DMS53 (cell line): Measurements from ENCODE around the gene SDCCAG8.
A peak's percentile ranks its signal among the peaks of the same experiment; 100 is the strongest.
"Not testable (repeated sequence)": the region's sequence is repeated elsewhere in the genome, so short reads cannot be mapped to it uniquely, and the experiment has no call there.

Experiments used
- DNase-seq: peaks from one replicate; lab custom pipeline; 2025; lab: John Stamatoyannopoulos, UW

Gene SDCCAG8

DNA sequence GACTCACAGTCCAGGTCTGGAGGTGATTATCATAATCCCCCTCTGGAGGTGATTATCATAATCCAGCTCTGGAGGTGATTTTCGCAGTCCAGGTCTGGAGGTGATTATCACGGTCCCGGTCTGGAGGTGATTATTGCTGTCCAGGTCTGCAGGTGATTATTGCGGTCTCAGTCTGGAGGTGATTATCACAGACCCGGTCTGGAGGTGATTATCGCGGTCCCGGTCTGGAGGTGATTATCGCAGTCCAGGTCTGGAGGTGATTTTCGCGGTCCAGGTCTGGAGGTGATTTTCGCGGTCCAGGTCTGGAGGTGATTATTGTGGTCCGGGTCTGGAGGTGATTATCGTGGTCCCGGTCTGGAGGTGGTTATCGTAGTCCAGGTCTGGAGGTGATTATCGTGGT is 76.6 kb downstream of the SDCCAG8 start:
- no peak for DNase-seq

GRCh38 chr1:243335292-243335691 is 79.5 kb downstream of the SDCCAG8 start:
- no peak for DNase-seq

- no peak for DNase-seq
Measured at GRCh38 chr1:243336163-243336562, 80.3 kb downstream of the SDCCAG8 start.

- not testable (repeated sequence) for DNase-seq
Measured at GRCh38 chr1:243338848-243339247, 83.0 kb downstream of the SDCCAG8 start.

DNA sequence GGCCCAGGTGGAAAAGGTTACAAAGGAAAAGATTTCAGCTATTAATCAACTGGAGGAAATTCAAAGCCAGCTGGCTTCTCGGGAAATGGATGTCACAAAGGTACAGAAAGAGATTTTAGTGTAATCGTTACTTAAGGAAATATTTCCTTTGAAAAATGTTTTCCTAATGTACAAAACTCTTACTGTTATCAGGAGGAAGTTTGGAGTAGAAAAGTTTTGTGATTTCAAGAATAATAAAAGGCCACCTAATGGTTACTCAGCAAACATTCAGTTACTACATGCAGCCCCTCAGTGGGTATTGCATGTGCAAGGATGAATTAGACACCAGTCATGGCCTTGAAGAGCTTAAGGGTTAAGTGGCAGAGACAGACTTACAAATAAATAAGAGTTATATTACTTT is 85.2 kb downstream of the SDCCAG8 start:
- no peak for DNase-seq

- peak; percentile 90 for DNase-seq
Measured at GRCh38 chr1:243343970-243344937, 88.4 kb downstream of the SDCCAG8 start.

DNA sequence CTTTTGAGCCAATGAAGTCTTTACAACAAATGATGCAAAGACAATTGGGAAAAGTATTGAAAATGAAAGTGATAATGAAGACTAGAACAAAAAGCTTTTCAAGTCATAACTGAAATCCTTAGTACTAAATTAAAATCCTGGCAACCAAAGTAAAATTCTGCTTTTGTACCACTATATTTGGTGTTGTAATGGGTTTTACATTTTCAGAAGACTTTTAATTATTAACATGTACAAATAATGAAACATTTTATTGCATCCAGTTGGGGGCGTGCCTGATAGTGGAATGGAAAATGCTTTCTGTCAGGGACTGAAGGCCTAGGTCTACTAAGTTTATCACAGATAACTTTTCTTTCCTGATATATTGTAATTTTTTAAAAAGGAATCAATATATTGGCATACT is 89.4 kb downstream of the SDCCAG8 start:
- peak; percentile 33 for DNase-seq

DNA sequence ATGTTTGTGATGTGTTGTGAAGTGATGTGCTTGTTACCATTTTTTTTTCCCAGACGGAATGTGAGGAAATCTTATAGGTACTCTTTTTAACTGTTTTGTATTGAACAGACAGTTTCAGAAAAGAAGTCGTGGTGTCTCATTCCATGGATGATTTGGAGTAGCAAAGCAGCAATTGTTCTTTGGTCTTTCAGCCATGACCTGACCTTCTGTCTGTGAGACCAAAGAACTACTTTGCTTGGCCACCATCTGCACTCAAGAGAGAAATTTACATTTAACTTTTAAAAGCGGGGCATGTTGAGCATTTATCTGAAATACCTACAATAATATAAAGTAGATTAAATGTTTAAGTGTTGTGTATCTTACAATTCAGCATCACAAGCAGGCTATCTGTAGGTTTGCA is 90.2 kb downstream of the SDCCAG8 start:
- no peak for DNase-seq

DNA sequence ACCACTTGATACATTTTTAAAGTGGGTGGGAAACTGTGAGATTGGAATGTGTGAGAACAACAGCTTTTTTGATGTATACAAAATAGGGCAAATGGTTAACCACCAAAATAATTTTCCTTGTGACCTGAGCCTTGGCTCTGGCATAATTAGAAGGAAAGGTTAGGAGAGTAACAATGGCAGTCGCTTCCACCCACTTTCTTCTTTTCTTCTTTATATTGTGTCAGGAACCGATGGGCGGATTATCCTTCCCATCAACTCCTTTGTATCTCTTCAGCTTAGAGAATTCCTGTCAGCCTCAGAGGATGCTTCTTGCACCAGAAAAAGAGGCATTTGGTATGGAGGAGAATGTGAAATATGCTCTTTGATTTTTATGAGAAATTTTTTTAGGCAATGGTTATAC is 90.6 kb downstream of the SDCCAG8 start:
- no peak for DNase-seq

- DNase-seq: no peak
Measured at GRCh38 chr1:243348331-243348730, 92.5 kb downstream of the SDCCAG8 start.

- DNase-seq: no peak
Measured at GRCh38 chr1:243349128-243349527, 93.3 kb downstream of the SDCCAG8 start.

DNA sequence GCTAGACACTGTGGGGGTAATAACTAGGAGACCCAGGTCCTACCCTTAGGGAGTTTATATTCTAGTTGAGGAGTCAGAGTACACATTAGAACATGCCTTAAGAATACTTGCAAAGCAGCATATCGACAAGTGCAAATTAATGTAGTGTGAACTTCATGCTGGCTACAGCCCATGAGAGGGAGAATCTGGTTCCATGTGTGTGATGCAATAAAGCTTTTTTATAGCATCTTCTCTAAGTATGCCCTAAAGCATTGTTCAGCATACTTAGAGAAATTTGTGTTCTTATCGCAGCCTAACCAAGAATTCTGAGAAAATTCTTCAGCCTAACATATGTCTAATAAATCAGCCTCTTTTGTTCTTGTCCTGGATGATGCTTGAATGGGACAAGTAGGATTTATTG is 95.5 kb downstream of the SDCCAG8 start:
- DNase-seq: no peak

DNA sequence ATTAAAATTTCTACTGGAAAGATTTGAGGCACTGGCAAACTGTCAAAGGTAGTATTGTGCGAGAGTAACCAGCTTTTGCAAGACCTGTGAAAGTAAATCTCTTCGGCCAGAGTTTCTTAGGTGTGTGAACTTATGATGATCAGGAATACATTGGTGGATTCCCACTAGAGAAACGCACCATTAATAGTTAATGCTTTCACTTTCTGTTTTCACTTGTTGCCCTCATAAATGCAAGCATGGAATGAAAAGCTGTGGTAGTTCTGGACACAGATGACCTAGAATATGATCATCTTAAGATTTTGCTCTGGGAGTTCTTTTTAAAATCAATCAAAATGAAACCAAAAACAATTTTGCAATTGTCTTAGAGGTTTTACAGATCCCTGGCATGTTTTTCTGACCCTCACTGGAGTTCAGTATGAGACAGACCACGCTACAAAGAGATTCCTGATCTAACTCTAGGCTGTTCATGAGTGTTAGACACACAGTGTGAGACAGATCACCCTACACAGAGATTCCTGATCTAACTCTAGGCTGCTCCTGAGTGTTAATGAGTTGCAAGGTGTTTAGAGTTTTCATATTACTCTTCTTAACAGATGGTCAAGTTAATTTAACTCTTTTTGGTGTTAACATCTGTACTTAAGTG is 98.8 kb downstream of the SDCCAG8 start:
- DNase-seq: no peak

DNA sequence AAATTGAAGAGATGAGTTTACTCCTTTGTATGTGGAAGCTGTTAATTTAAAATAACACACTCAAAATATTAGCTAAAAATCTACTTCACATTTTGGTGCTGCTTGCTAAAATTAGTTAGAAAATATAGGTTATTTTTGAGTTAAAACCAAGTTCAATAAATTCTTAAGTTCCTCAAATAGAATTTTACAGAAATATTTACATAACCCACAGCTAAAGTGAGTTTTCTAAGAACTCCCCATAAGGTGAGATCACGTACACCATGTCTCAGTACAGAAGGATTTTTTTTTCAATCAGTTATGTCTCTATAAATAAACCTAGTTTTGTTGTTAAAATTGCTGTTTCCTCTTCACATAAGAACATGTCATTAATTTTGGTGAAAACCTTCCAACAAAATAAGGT is 108.0 kb downstream of the SDCCAG8 start:
- no peak for DNase-seq

DNA sequence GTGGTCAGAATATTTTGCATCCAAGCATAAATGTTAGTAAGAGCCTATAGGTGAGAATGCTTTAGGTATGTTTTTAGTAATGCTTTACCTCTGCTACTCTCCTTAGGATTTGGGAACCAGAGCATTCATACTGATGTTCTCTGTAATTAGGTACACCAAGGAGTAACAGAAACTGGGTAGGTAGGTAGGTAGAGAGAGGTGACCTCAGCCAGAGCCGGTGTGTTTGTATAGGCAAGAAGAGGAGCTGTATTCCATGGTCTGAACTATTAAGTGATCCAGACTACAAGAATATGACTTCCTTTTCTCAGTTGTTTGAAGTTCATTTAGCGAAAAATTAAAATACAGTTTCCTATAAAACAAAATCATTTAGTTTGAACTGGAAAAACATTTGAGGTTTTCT is 108.5 kb downstream of the SDCCAG8 start:
- peak; percentile 81 for DNase-seq

DNA sequence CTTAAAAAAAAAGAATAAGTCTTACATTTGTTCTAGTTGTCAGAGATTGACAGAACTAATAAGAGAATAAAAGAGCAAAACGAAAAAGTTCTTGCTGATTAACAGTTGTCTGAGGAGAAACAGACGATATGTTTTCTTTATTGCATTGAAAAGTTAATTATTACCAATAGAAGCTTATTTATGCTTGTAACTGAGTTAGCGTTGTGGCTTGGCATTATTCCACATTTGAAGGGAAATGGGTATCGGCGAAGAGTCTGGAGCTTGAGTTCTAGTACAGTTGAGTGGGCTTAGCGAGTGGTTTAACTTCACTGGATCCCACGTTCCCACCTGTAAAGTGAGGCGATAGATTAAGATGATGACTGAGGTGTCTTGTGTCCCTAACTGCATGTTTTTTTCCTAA is 109.0 kb downstream of the SDCCAG8 start:
- peak; percentile 86 for DNase-seq

- DNase-seq: peak; percentile 56
Measured at GRCh38 chr1:243367314-243367713, 111.5 kb downstream of the SDCCAG8 start.

GRCh38 chr1:243374412-243374811 is 118.6 kb downstream of the SDCCAG8 start:
- DNase-seq: no peak

DNA sequence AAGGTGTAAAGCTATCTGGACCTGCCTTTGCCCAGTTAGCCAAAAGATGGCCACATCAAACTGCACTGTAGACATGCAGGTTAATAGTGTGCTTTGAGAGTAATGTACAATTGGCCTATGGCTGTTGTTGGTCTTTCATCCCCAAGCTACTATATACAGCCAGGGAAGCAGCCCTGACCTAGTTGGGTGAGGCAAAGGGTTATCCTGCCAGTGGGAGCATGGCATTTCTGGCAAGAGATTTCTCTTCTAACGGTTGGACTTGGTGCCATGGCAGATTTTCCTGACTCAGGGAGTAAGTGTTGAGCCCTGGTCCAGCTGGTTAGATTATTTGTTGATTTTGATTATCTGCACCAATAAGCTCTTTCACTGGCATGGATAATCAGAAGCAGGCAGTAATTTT is 119.8 kb downstream of the SDCCAG8 start:
- DNase-seq: peak; percentile 10

DNA sequence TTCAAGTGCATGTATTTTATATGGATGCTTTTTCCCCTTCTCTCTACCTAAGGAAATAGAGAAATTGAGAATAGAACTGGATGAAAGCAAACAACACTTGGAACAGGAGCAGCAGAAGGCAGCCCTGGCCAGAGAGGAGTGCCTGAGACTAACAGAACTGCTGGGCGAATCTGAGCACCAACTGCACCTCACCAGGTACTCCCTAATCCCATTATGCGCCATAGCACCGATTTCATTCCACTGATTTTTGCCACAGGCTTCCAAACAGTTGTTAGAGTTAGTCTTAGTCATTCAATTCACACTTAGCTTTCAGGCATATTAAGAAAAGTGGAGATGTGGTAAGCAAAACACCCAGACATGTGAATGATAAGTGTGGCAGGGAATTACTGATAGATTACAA is 122.8 kb downstream of the SDCCAG8 start:
- no peak for DNase-seq

DNA sequence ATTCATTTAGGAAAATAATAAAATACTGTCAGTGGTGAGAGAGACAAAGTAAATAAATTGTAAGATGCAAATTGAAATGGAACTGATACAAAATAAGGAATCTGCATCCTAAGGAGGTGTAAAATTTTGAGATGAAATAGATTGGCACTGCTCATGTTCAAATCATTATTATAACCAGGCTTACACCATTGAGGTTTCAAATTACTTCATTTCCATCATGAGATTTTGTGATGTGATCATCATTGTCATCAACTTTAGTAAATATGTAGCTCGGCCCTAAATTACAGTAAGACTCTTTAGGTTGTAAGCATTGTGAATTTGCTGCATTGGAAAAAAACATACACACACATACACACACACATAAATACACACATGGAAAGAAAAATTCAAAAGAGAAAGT is 123.4 kb downstream of the SDCCAG8 start:
- DNase-seq: no peak

GRCh38 chr1:243379706-243380105 is 123.9 kb downstream of the SDCCAG8 start:
- DNase-seq: no peak

DNA sequence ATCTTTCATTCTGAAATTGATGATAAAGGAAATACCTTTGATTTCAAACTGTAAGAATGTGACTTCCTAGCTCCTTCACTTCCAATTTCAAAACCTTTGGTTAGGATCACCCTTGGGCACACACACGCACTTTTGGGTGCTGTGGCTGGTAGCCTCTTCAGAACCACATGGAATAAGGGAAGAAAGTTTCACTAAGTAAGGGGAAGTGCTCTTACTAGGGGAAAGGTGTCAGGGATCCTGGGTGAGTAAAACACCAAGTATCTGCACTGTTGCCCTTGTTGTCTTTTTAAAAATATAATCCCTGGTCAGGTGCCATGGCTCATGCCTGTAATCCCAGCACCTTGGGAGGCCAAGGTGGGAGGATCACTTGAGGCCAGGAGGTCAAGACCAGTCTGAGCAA is 132.4 kb downstream of the SDCCAG8 start:
- DNase-seq: no peak
